Measurements from ENCODE around the gene KCNH5.

Gene KCNH5

GRCh38 chr14:62947301-62947700 is 98.0 kb downstream of the KCNH5 start:
- H3K9ac ChIP-seq (ENCODE audit: low read length), result no peak overlapping the region
- H3F3A ChIP-seq (ENCODE audit: insufficient read depth, low read length), result no peaks in the 10 kb centered on the region
- H2AFZ ChIP-seq (ENCODE audit: low read length), result no peak overlapping the region
- H3K9me3 ChIP-seq (replicated peaks; ENCODE audit: insufficient read depth, low read length), result no peaks in the 10 kb centered on the region
- no peak overlapping the region for H3K27ac ChIP-seq (ENCODE audit: low read length)
- H3K9me2 ChIP-seq (replicated peaks; ENCODE audit: insufficient read depth, low read length), result no peaks in the 10 kb centered on the region
- DNase-seq, result no peak
- no peak overlapping the region for H3K4me2 ChIP-seq (ENCODE audit: low read depth, low read length)
- H3K79me2 ChIP-seq (ENCODE audit: low read length), result no peaks in the 10 kb centered on the region
- no peak overlapping the region for H3K4me3 ChIP-seq (ENCODE audit: low read length)
- H3K4me1 ChIP-seq (ENCODE audit: low read length), result no peaks in the 10 kb centered on the region
- H4K20me1 ChIP-seq (ENCODE audit: insufficient read depth, low read length), result no peaks in the 10 kb centered on the region
- no peaks in the 10 kb centered on the region for H3K36me3 ChIP-seq (replicated peaks; ENCODE audit: insufficient read depth, low read length)
- H3K27me3 ChIP-seq (replicated peaks; ENCODE audit: insufficient read depth, low read length), result no peaks in the 10 kb centered on the region
- no peak for TF ChIP-seq CTCF (IDR thresholded peaks at IDR 0.05; ENCODE audit: low read length)
- no peak for TF ChIP-seq EZH2 (optimal IDR thresholded peaks at IDR 0.05; ENCODE audit: low read depth, low read length)
- no peak for TF ChIP-seq EZH2phosphoT487 (IDR thresholded peaks at IDR 0.05; ENCODE audit: low read length)

DNA sequence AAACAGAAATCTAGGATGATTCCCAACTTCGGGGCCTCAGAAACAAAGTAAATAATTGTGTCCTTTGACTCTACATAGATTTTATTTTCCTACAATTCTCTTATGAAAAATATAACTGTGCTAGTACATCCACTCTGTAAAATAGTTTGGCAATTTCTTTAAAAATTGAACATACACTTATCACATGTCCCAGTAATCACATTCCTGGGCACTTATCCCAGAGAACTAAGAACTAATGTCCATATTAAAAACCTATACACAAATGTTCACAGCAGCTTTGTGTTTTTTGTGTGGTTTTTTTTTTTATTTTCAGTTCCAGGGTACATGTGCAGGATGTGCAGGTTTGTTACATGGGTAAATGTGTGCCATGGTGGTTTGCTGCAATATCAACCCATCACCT is 99.0 kb downstream of the KCNH5 start:
- H3K27me3 ChIP-seq (replicated peaks; ENCODE audit: insufficient read depth, low read length), result no peaks in the 10 kb centered on the region
- H3K9me2 ChIP-seq (replicated peaks; ENCODE audit: insufficient read depth, low read length), result no peaks in the 10 kb centered on the region
- no peak overlapping the region for H2AFZ ChIP-seq (ENCODE audit: low read length)
- H3K4me3 ChIP-seq (ENCODE audit: low read length), result no peak overlapping the region
- no peaks in the 10 kb centered on the region for H3F3A ChIP-seq (ENCODE audit: insufficient read depth, low read length)
- TF ChIP-seq CTCF (IDR thresholded peaks at IDR 0.05; ENCODE audit: low read length) (no peak), EZH2 (optimal IDR thresholded peaks at IDR 0.05; ENCODE audit: low read depth, low read length) (no peak), EZH2phosphoT487 (IDR thresholded peaks at IDR 0.05; ENCODE audit: low read length) (no peak)
- H3K9ac ChIP-seq (ENCODE audit: low read length), result no peak overlapping the region
- H3K27ac ChIP-seq (ENCODE audit: low read length), result no peak overlapping the region
- no peaks in the 10 kb centered on the region for H3K4me1 ChIP-seq (ENCODE audit: low read length)
- H3K79me2 ChIP-seq (ENCODE audit: low read length), result no peaks in the 10 kb centered on the region
- H3K9me3 ChIP-seq (replicated peaks; ENCODE audit: insufficient read depth, low read length), result no peaks in the 10 kb centered on the region
- H4K20me1 ChIP-seq (ENCODE audit: insufficient read depth, low read length), result no peaks in the 10 kb centered on the region
- no peaks in the 10 kb centered on the region for H3K36me3 ChIP-seq (replicated peaks; ENCODE audit: insufficient read depth, low read length)
- H3K4me2 ChIP-seq (ENCODE audit: low read depth, low read length), result no peak overlapping the region
- no peak for DNase-seq

GRCh38 chr14:62943202-62943601 is 102.1 kb downstream of the KCNH5 start:
- H2AFZ ChIP-seq (ENCODE audit: low read length), result no peak overlapping the region
- no peaks in the 10 kb centered on the region for H4K20me1 ChIP-seq (ENCODE audit: insufficient read depth, low read length)
- no peaks in the 10 kb centered on the region for H3K9me2 ChIP-seq (replicated peaks; ENCODE audit: insufficient read depth, low read length)
- H3K4me1 ChIP-seq (ENCODE audit: low read length), result no peaks in the 10 kb centered on the region
- no peak overlapping the region for H3K27ac ChIP-seq (ENCODE audit: low read length)
- no peak overlapping the region for H3K9ac ChIP-seq (ENCODE audit: low read length)
- H3K9me3 ChIP-seq (replicated peaks; ENCODE audit: insufficient read depth, low read length), result no peaks in the 10 kb centered on the region
- H3K4me3 ChIP-seq (ENCODE audit: low read length), result no peak overlapping the region
- H3K27me3 ChIP-seq (replicated peaks; ENCODE audit: insufficient read depth, low read length), result no peaks in the 10 kb centered on the region
- no peak overlapping the region for H3K4me2 ChIP-seq (ENCODE audit: low read depth, low read length)
- no peaks in the 10 kb centered on the region for H3K79me2 ChIP-seq (ENCODE audit: low read length)
- H3K36me3 ChIP-seq (replicated peaks; ENCODE audit: insufficient read depth, low read length), result no peaks in the 10 kb centered on the region
- H3F3A ChIP-seq (ENCODE audit: insufficient read depth, low read length), result no peaks in the 10 kb centered on the region
- no peak for TF ChIP-seq EZH2phosphoT487 (IDR thresholded peaks at IDR 0.05; ENCODE audit: low read length)
- no peak for TF ChIP-seq EZH2 (optimal IDR thresholded peaks at IDR 0.05; ENCODE audit: low read depth, low read length)
- no peak for TF ChIP-seq CTCF (IDR thresholded peaks at IDR 0.05; ENCODE audit: low read length)
- no peak for DNase-seq

Data from MM.1S (cell line).